COLO668 (cell line): ENCODE results near the gene GOLGA6L24.
"Not testable (repeated sequence)": the region's sequence is repeated elsewhere in the genome, so short reads cannot be mapped to it uniquely, and the experiment has no call there.

ENCODE experiments used
- DNase-seq: peaks from one replicate; lab custom pipeline; 2025; ENCODE audit not compliant: unreplicated experiment; lab: John Stamatoyannopoulos, UW

Gene GOLGA6L24, protein sequence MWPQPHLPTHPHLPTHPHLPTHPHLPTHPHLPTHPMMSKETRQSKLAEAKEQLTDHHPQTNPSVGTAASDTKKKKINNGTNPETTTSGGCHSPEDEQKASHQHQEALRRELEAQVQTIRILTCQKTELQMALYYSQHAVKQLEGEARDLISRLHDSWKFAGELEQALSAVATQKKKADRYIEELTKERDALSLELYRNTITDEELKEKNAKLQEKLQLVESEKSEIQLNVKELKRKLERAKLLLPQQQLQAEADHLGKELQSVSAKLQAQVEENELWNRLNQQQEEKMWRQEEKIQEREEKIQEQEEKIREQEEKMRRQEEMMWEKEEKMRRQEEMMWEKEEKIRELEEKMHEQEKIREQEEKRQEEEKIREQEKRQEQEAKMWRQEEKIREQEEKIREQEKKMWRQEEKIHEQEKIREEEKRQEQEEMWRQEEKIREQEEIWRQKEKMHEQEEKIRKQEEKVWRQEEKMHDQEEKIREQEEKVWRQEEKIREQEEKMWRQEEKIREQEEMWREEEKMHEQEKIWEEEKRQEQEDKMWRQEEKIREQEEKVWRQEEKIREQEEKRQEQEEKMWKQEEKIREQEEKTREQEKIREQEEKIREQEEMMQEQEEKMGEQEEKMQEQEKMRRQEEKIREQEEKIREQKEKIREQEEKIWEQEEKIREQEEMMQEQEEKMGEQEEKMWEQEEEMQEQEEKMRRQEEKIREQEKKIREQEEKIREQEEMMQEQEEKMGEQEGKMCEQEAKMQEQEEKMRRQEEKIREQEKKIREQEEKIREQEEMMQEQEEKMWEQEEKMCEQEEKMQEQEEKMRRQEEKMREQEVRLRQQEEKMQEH

DNA sequence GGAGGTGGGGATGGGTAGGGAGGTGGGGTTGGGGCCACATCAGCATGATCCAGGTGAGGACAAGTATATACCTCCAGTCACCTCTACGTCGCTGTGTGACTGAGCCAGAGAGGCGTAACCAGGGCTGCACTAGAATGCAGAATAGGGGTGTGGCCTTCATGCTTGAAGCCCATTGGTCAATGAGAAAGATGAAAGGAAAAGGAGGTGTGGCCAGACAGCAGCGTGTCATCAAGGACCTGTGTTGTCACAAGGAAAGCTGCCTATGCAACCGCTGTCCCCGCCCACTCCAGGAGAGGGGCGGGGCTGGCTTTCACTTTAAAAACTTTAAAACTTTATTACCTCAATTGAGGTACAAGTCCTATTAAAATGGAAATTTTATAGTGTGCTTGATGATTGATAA is at the start of gene GOLGA6L24:
Gene GOLGA6L24 (minus strand): TSS at position 101 of the 400 bp plus-strand sequence. CDS start 61 bp downstream, at position 40.
- not testable (repeated sequence) for DNase-seq

DNA sequence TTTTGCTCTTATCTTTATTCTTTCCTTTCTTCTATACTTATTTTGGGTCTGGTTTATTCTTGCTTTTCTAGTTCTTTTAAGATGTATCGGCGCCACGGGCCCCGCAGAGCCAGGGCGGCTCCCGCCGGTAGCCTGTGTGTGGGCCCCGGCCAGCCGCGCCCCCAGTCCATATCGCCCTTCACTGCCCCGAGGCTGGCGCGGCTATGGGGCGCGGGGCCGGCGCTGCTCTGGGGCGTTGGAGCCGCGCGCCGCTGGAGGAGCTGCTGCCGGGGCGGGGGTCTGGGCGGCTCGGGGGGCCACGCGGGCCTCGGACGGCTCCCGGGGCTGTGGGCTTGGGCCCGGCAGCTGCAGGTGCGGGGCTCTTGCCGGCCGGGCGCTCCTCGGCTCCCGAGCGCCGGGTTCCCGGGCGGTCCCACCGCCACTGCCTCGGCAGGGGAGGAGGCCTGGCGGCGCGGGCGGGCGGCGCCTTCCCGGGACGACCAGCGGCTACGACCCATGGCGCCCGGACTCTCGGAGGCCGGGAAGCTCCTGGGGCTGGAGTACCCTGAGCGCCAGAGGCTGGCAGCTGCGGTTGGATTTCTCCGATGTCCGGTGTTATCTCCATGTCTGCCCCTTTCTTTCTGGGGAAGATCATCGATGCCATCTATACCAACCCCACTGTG is 45.0 kb upstream of the GOLGA6L24 start:
- not testable (repeated sequence) for DNase-seq

DNA sequence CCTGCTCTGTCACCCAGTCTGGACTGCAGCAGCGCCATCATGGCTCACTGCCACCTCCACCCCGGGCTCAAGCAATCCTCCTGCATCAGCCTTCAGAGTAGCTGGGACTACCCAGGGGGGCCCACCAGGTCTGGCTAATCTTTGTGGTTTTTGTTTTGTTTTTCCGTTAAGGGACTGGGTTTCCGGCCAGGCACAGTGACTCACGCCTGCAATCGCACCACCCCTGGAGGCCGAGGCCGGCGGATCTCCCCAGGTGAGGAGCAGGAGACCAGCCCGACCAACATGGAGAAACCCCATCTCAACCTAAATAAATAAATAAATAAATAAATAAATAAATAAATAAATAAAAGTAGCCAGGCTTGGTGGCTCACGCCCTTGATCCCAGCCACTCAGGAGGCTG is 38.1 kb upstream of the GOLGA6L24 start:
- not testable (repeated sequence) for DNase-seq

DNA sequence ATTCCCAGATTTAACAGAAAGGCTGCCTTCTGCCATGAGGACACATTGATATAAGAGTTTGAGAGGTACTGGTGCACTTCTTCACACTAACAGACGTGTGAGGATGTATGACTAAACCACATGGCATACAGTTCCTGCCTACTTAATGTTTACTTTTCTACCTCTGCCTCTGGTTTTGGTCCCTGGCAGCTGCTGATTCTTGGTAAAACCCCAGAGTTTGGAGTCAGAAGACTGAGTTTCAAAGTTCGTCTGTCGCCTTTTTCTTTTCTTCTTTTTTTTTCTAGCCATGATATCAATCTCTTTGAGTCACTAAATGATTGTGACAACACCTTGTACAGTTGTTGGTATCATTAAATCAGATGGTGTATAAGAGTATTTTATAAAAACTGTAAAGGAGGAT is 22.2 kb upstream of the GOLGA6L24 start:
- not testable (repeated sequence) for DNase-seq

DNA sequence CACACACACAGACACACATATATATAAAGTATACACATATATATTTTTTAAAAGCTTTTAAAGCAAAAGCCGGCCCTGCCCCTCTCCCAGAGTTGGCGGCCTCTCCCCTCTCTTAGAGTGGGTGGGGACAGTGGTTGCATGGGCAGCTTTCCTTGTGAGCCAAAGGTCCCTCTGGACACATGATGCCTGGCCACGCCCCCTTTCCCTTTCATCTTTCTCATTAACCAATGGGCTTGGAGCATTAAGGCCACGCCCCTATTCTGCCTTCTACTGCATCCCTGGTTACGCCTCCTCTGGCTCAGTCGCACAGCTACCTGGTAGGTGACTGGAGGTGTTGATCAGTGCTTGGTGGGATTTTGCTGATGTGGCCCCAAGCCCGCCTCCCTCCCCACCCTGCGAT is 20.5 kb upstream of the GOLGA6L24 start, which contains the start of gene GOLGA8F:
Gene GOLGA8F (plus strand): TSS at position 301 of the 400 bp plus-strand sequence. CDS start 98 bp downstream, at position 399.
- not testable (repeated sequence) for DNase-seq

DNA sequence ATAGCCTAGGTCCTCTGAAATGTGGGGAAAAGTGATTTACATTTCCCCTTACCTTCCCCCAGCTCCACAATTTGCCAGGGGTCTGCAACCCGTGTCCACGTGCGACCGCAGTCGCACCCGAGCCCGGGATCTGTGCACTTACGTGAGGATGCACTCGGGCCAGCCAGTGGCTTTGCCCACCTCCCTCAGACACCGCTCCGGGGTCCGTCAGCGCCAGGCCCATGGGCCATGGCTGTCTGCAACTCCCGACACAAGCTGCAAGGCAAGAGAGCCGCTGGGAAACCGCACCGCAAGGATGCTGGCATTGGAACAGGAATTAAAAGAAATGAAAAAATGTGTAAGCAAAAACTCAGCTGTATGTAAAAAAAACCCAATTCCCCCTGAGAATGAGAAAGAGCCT is 7.6 kb upstream of the GOLGA6L24 start:
- DNase-seq: not testable (repeated sequence)

DNA sequence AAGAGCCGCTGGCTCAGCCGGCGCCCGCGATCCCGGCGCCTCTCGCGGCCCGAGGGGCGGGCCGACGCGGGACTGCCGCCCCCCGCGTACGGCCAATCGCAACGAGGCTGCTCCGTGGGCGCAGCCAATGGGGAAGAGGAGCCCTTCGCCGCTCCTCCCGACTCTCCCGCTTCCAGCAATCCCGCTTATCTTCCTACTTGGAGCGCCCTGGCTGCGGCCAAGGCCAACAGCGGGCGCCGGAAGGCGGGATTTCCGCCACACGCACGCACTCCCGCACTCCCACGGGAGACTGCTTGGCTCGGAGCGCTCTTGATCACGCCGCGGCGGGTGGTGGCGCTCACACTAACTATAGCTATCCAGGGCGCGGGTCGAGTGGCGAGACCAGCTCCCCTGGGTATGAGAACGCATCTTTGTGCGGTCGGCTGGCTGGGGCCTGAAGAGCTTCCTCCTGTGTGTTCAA is 35.7 kb downstream of the GOLGA6L24 start, which contains the start of gene HERC2:
Gene HERC2 (minus strand): TSS at position 51 of the 460 bp plus-strand sequence. CDS start 746 bp downstream, outside the sequence.
- DNase-seq: not testable (repeated sequence)

DNA sequence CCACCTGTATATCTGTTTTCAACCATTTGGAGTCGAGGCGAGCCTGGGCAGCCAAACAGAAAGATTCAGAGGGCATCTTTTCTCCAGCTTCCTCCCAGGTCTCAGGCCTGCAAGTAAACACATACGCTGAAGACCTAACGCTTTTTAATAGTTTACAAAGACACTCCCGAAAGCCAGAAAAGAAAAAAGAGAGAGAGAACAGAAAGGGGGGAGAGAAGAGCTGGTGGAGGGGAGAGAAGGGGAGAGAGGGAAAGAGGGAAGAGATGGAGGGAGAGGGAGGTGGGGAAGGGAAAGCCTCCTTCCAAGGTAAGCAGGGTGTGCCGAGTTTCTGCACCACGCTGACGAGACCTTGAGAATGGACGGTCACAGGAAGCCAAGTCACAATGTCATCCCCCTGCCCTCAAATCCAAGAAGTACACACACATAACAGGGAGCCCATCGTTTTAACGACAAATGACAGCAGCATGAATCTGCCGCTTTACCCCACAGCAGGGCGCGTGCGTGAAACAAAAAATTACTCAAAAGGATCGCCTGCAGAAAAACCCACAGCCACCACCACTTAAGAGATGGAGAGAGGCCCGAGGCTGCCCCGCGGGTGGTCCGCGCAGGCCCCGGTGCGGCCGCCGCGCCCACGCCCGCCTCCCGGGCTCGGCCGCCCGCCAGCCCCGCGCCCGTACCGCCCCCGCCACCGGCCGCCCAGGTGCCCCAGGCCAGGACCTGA is 36.4 kb downstream of the GOLGA6L24 start:
- not testable (repeated sequence) for DNase-seq

DNA sequence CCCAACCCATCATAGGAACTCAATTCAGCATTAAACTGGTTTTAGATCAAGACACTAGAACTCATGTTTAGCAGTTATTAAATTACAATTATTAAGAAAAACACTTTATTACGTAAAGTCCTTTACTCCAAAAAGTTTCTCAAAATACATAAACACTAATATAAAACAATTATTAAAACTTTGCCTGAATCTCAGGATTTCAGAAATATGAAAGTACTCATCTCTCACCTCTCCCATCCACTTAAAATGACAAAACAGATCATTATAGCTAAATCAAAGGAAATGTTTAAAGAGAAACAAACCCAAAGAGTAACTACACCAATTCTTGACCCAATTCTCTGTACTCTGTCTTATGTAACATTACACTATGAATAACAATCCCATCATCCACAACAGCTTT is 38.2 kb downstream of the GOLGA6L24 start:
- not testable (repeated sequence) for DNase-seq

DNA sequence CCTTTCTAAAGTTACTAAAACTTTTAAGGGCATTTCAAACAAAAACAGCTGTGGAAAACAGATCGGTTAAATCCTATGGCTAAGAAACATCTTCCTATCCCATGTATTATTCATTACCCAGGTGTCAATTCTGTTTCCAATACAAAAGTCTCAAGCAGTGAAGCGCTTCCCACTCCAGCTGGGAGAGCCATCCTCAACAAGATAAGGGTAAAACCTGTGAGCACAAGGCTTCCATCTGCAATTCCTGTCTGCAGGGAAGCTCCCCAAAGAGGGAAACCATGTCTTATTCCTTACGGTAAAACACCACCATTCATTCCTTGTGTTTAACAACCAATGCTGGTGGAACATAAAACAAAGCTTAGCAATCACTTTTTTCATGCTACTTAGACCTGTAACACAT is 39.1 kb downstream of the GOLGA6L24 start:
- not testable (repeated sequence) for DNase-seq

DNA sequence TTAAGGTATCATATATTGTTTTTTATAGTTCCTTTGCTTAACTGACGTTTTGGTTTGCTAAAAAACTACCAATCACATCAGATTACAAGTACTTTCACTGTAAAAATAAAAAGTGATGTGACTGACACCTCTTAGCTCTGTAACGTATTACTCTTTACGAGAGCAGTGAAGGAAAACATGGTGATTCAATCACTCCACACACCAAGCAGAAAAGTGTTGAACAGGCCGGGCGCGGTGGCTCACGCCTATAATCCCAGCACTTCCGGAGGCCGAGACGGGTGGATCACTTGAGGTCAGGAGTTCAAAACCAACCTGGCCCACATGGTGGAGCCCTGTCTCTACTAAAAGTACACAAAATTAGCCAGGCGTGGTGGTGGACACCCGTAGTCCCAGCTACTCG is 39.8 kb downstream of the GOLGA6L24 start:
- not testable (repeated sequence) for DNase-seq

DNA sequence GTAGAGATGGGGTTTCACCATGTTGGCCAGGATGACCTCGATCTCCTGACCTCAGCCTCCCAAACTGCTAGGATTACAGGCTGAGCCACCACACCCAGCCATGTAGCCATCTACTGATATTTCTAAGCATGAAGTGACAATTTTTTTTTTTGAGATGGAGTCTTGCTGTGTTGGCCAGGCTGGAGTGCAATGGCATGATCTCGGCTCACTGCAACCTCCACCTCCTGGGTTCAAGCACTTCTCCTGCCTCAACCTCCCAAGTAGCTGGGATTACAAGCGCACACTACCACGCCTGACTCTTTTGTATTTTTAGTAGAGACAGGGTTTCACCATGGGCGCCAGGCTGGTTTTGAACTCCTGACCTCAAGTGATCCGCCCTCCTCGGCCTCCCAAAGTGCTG is 40.9 kb downstream of the GOLGA6L24 start:
- DNase-seq: not testable (repeated sequence)

DNA sequence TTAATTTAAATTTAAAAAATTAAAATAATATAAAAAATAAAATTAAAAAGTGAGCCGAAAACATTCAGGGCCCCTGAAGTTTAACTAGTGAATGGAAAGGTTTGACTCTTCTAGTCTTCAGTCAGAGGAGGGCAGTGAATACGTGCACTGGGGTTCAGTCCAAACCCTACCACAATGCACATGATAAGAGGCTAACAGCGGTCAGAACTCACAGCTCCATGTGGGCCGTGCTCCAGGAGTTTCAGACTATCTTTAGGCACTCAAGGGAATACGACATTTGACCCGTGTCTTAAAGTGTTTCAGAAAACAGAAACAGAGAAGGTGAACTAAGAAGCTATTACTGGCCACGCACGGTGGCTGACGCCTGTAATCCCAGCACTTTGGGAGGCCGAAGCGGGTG is 47.4 kb downstream of the GOLGA6L24 start:
- not testable (repeated sequence) for DNase-seq

DNA sequence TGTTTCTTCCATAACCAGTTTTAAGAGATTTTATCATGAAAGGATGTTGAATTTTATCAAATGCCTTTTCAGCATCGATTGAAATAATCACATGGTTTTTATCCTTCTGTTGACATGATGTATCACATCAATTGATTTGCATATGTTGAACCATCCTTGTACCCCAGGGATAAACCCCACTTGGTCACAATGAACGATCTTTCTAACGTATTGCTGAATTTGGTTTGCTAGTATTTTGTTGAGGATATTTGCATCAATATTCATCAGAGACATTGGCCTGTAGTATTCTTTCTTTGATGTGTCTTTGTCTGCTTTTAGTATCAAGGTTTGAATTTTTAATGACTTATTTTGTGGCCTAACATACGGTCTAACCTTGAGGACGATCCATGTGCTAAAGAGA is 49.2 kb downstream of the GOLGA6L24 start:
- DNase-seq: not testable (repeated sequence)
